ENCODE measurements around the gene FEN1. TPM values are rescaled to one million over a fixed set of nuclear protein-coding genes. Genes with fewer than 3 reads are reported as not detected.

FEN1 gene
- total and polyA plus RNA-seq, 3 experiments from 2014 or later = 15.4 to 121 (median 112) TPM

- H3K36me3 Mint-ChIP-seq = peaks cover 0 to 16% (median 0%) of the 10 kb centered on the region in 3 donors
- peaks cover 0 to 4% of the 10 kb centered on the region in 2 donors for H3K27me3 Mint-ChIP-seq
- ChIA-PET CTCF (interaction anchor here (1.4 to 1.7 kb wide), 2 partner anchors 17 to 26 kb away, joined by 3 to 4 read pairs; no protein-coding TSS in a partner anchor), POLR2A (interaction anchor here (0.9 kb wide), 1 partner anchor 17 kb away, joined by 5 read pairs; no protein-coding TSS in a partner anchor)
- Histone ChIP-seq H3K27me3 (ENCODE audit: insufficient read depth, low read length, poor library complexity, severe bottlenecking) (no peaks in the 10 kb centered on the region), H3K4me3 (ENCODE audit: low read length) (no peak overlapping the region), H3K4me1 (ENCODE audit: insufficient read depth, low read length) (peaks cover 6% of the 10 kb centered on the region), H3K36me3 (ENCODE audit: insufficient read depth, low read length) (no peaks in the 10 kb centered on the region), H3K27ac (ENCODE audit: low read depth, low read length) (no peak overlapping the region), H3K9me3 (ENCODE audit: low read length) (no peaks in the 10 kb centered on the region)
- H3K27ac Mint-ChIP-seq = peak overlapping the region in 1 of 8 donors; percentile 45
- H3K9me3 Mint-ChIP-seq = no peaks in the 10 kb centered on the region
- DNase-seq = no peak
- H3K4me3 Mint-ChIP-seq = no peak overlapping the region
- H3K4me1 Mint-ChIP-seq = peaks cover 10 to 20% (median 15%) of the 10 kb centered on the region in 3 donors
Observed at GRCh38 chr11:61779666-61780525, 12.8 kb upstream of the FEN1 start.

GRCh38 chr11:61780581-61781162, 12.0 kb upstream of the FEN1 start:
- ChIA-PET CTCF (interaction anchor here (1.0 kb wide), 1 partner anchor 30 kb away, joined by 3 read pairs; no protein-coding TSS in a partner anchor), POLR2A (interaction anchor here (0.9 kb wide), 1 partner anchor 16 kb away, joined by 5 read pairs; no protein-coding TSS in a partner anchor)
- Histone ChIP-seq H3K4me3 (ENCODE audit: low read length) (no peak overlapping the region), H3K27ac (ENCODE audit: low read depth, low read length) (no peak overlapping the region), H3K36me3 (ENCODE audit: insufficient read depth, low read length) (no peaks in the 10 kb centered on the region), H3K9me3 (ENCODE audit: low read length) (no peaks in the 10 kb centered on the region), H3K4me1 (ENCODE audit: insufficient read depth, low read length) (peaks cover 6% of the 10 kb centered on the region), H3K27me3 (ENCODE audit: insufficient read depth, low read length, poor library complexity, severe bottlenecking) (no peaks in the 10 kb centered on the region)
- H3K36me3 Mint-ChIP-seq = peaks cover 0 to 24% (median 2%) of the 10 kb centered on the region in 3 donors
- peaks cover 0 to 3% of the 10 kb centered on the region in 2 donors for H3K27me3 Mint-ChIP-seq
- H3K4me1 Mint-ChIP-seq = peaks cover 10 to 16% (median 12%) of the 10 kb centered on the region in 3 donors
- no peak overlapping the region for H3K4me3 Mint-ChIP-seq
- peak overlapping the region in 1 of 8 donors; percentile 45 for H3K27ac Mint-ChIP-seq
- no peak for DNase-seq
- no peaks in the 10 kb centered on the region for H3K9me3 Mint-ChIP-seq

GRCh38 chr11:61781585-61781984, 11.1 kb upstream of the FEN1 start:
- Histone ChIP-seq H3K4me1 (ENCODE audit: insufficient read depth, low read length) (peaks cover 6% of the 10 kb centered on the region), H3K9me3 (ENCODE audit: low read length) (no peaks in the 10 kb centered on the region), H3K4me3 (ENCODE audit: low read length) (no peak overlapping the region), H3K27me3 (ENCODE audit: insufficient read depth, low read length, poor library complexity, severe bottlenecking) (no peaks in the 10 kb centered on the region), H3K36me3 (ENCODE audit: insufficient read depth, low read length) (peaks cover 4% of the 10 kb centered on the region), H3K27ac (ENCODE audit: low read depth, low read length) (no peak overlapping the region)
- ChIA-PET POLR2A (no interaction called here), CTCF (interaction anchor here (1.0 kb wide), 1 partner anchor 31 kb away, joined by 3 read pairs; no protein-coding TSS in a partner anchor)
- Mint-ChIP-seq H3K36me3 (peaks cover 0 to 32% (median 2%) of the 10 kb centered on the region in 3 donors), H3K9me3 (no peaks in the 10 kb centered on the region), H3K4me1 (peaks cover 6 to 11% (median 8%) of the 10 kb centered on the region in 3 donors), H3K27me3 (no peaks in the 10 kb centered on the region), H3K27ac (peak overlapping the region in 1 of 8 donors; percentile 60), H3K4me3 (no peak overlapping the region)
- no peak for DNase-seq

GRCh38 chr11:61782299-61782698, 10.4 kb upstream of the FEN1 start:
- no peak overlapping the region for H3K4me3 ChIP-seq (ENCODE audit: low read length)
- peaks cover 12% of the 10 kb centered on the region for H3K36me3 ChIP-seq (ENCODE audit: insufficient read depth, low read length)
- DNase-seq = no peak
- Mint-ChIP-seq H3K4me1 (peaks cover 0 to 4% (median 3%) of the 10 kb centered on the region in 3 donors), H3K27me3 (no peaks in the 10 kb centered on the region), H3K27ac (peak overlapping the region in 2 of 8 donors; percentile 68 to 69), H3K9me3 (no peaks in the 10 kb centered on the region), H3K4me3 (peak overlapping the region in 1 of 7 donors; percentile 55), H3K36me3 (peaks cover 0 to 40% (median 2%) of the 10 kb centered on the region in 3 donors)
- H3K27ac ChIP-seq (ENCODE audit: low read depth, low read length) = no peak overlapping the region
- no peaks in the 10 kb centered on the region for H3K27me3 ChIP-seq (ENCODE audit: insufficient read depth, low read length, poor library complexity, severe bottlenecking)
- ChIA-PET CTCF (interaction anchor here (1.2 kb wide), 1 partner anchor 19 kb away, joined by 3 read pairs; no protein-coding TSS in a partner anchor), POLR2A (no interaction called here)
- no peaks in the 10 kb centered on the region for H3K4me1 ChIP-seq (ENCODE audit: insufficient read depth, low read length)
- no peaks in the 10 kb centered on the region for H3K9me3 ChIP-seq (ENCODE audit: low read length)

GRCh38 chr11:61782841-61783240, 9.9 kb upstream of the FEN1 start:
- peaks cover 0 to 44% (median 2%) of the 10 kb centered on the region in 3 donors for H3K36me3 Mint-ChIP-seq
- H3K9me3 ChIP-seq (ENCODE audit: low read length) = no peaks in the 10 kb centered on the region
- no peak for DNase-seq
- no peak overlapping the region for H3K4me3 Mint-ChIP-seq
- ChIA-PET POLR2A (no interaction called here), CTCF (interaction anchor here (1.2 kb wide), 1 partner anchor 19 kb away, joined by 3 read pairs; no protein-coding TSS in a partner anchor)
- no peak overlapping the region for H3K27ac ChIP-seq (ENCODE audit: low read depth, low read length)
- no peaks in the 10 kb centered on the region for H3K27me3 Mint-ChIP-seq
- H3K27ac Mint-ChIP-seq = peak overlapping the region in 2 of 8 donors; percentile 4 to 38
- H3K4me1 ChIP-seq (ENCODE audit: insufficient read depth, low read length) = no peaks in the 10 kb centered on the region
- no peaks in the 10 kb centered on the region for H3K9me3 Mint-ChIP-seq
- no peak overlapping the region for H3K4me3 ChIP-seq (ENCODE audit: low read length)
- H3K27me3 ChIP-seq (ENCODE audit: insufficient read depth, low read length, poor library complexity, severe bottlenecking) = no peaks in the 10 kb centered on the region
- peaks cover 0 to 3% (median 3%) of the 10 kb centered on the region in 3 donors for H3K4me1 Mint-ChIP-seq
- peaks cover 17% of the 10 kb centered on the region for H3K36me3 ChIP-seq (ENCODE audit: insufficient read depth, low read length)

GRCh38 chr11:61783717-61784505, 8.8 kb upstream of the FEN1 start:
- no peak overlapping the region for H3K4me3 Mint-ChIP-seq
- peaks cover 0 to 2% (median 0%) of the 10 kb centered on the region in 3 donors for H3K4me1 Mint-ChIP-seq
- Histone ChIP-seq H3K9me3 (ENCODE audit: low read length) (no peaks in the 10 kb centered on the region), H3K4me3 (ENCODE audit: low read length) (no peak overlapping the region), H3K27ac (ENCODE audit: low read depth, low read length) (no peak overlapping the region), H3K4me1 (ENCODE audit: insufficient read depth, low read length) (no peaks in the 10 kb centered on the region), H3K36me3 (ENCODE audit: insufficient read depth, low read length) (peaks cover 24% of the 10 kb centered on the region), H3K27me3 (ENCODE audit: insufficient read depth, low read length, poor library complexity, severe bottlenecking) (no peaks in the 10 kb centered on the region)
- H3K27me3 Mint-ChIP-seq = no peaks in the 10 kb centered on the region
- H3K9me3 Mint-ChIP-seq = no peaks in the 10 kb centered on the region
- ChIA-PET POLR2A (no interaction called here), CTCF (no interaction called here)
- DNase-seq = no peak
- peaks cover 0 to 54% (median 2%) of the 10 kb centered on the region in 3 donors for H3K36me3 Mint-ChIP-seq
- peak overlapping the region in 2 of 8 donors; percentile 23 to 36 for H3K27ac Mint-ChIP-seq

GRCh38 chr11:61784506-61784805, 8.3 kb upstream of the FEN1 start:
- H3K4me3 ChIP-seq (ENCODE audit: low read length) = no peak overlapping the region
- H3K36me3 ChIP-seq (ENCODE audit: insufficient read depth, low read length) = peaks cover 30% of the 10 kb centered on the region
- ChIA-PET CTCF (no interaction called here), POLR2A (no interaction called here)
- Mint-ChIP-seq H3K4me3 (no peak overlapping the region), H3K36me3 (peaks cover 0 to 59% (median 2%) of the 10 kb centered on the region in 3 donors), H3K4me1 (peaks cover 0 to 4% (median 2%) of the 10 kb centered on the region in 3 donors), H3K27me3 (no peaks in the 10 kb centered on the region), H3K27ac (peak overlapping the region in 1 of 8 donors; percentile 29), H3K9me3 (no peaks in the 10 kb centered on the region)
- DNase-seq = no peak
- H3K27ac ChIP-seq (ENCODE audit: low read depth, low read length) = no peak overlapping the region
- no peaks in the 10 kb centered on the region for H3K4me1 ChIP-seq (ENCODE audit: insufficient read depth, low read length)
- H3K9me3 ChIP-seq (ENCODE audit: low read length) = no peaks in the 10 kb centered on the region
- H3K27me3 ChIP-seq (ENCODE audit: insufficient read depth, low read length, poor library complexity, severe bottlenecking) = no peaks in the 10 kb centered on the region

Data from CD8-positive, alpha-beta memory T cell (primary cell).